H9 (cell line): ENCODE data around the gene GLYAT. TPM values are rescaled to one million over a fixed set of nuclear protein-coding genes. Genes with fewer than 3 reads are reported as not detected.

Source experiments
- DNase-seq: peaks from one replicate; pipeline ENCODE4 v3.0.0-alpha.2; 2017
- H2AFZ ChIP-seq: one replicate; pipeline ENCODE4 v1.6.1; 2013; ENCODE audit warnings: mild to moderate bottlenecking, low read length, control low read depth, moderate library complexity
- H2AK5ac ChIP-seq: 2 replicates; pipeline ENCODE4 v1.6.1; 2013; ENCODE audit warnings: low read length, control low read depth, mixed read lengths; ENCODE audit not compliant: insufficient read length
- H2BK120ac ChIP-seq: one replicate; pipeline ENCODE4 v1.6.1; 2013; ENCODE audit warnings: low read depth, mild to moderate bottlenecking, low read length, control low read depth, inconsistent platforms; ENCODE audit not compliant: poor library complexity, severe bottlenecking
- H2BK12ac ChIP-seq: 2 replicates; pipeline ENCODE4 v1.6.1; 2013; ENCODE audit warnings: low read length, control low read depth, mixed read lengths, low read depth; ENCODE audit not compliant: insufficient read length
- H2BK15ac ChIP-seq: 2 replicates; pipeline ENCODE4 v1.6.1; 2013; ENCODE audit warnings: low read depth, low read length, control low read depth
- H2BK20ac ChIP-seq: one replicate; pipeline ENCODE4 v1.6.1; 2013; ENCODE audit warnings: low read depth, mild to moderate bottlenecking, low read length, control low read depth, inconsistent platforms; ENCODE audit not compliant: poor library complexity, severe bottlenecking
- H2BK5ac ChIP-seq: 2 replicates; pipeline ENCODE4 v1.6.1; 2013; ENCODE audit warnings: low read length, control low read depth, mixed read lengths; ENCODE audit not compliant: insufficient read length
- H3K14ac ChIP-seq: 2 replicates; pipeline ENCODE4 v1.6.1; 2013; ENCODE audit warnings: low read length, control low read depth; ENCODE audit not compliant: insufficient read depth
- H3K18ac ChIP-seq: 2 replicates; pipeline ENCODE4 v1.6.1; 2013; ENCODE audit warnings: low read depth, mild to moderate bottlenecking, mixed read lengths, low read length, control low read depth; ENCODE audit not compliant: insufficient read length
- H3K23ac ChIP-seq: 2 replicates; pipeline ENCODE4 v1.6.1; 2013; ENCODE audit warnings: low read length, control low read depth, mixed read lengths, low read depth; ENCODE audit not compliant: insufficient read length
- H3K23me2 ChIP-seq: 2 replicates; pipeline ENCODE4 v1.6.1; 2013; ENCODE audit warnings: low read depth, mild to moderate bottlenecking, mixed read lengths, low read length, control low read depth; ENCODE audit not compliant: insufficient read length, poor library complexity, severe bottlenecking
- H3K27ac ChIP-seq: 2 replicates; pipeline ENCODE4 v1.5.1; 2013; ENCODE audit warnings: low read length, control low read depth, mixed read lengths, low read depth; ENCODE audit not compliant: insufficient read length
- H3K27me3 ChIP-seq: 2 replicates; pipeline ENCODE4 v1.6.1; 2013; ENCODE audit warnings: low read length, control low read depth, inconsistent platforms; ENCODE audit not compliant: insufficient read depth
- H3K4ac ChIP-seq: 2 replicates; pipeline ENCODE4 v1.6.1; 2013; ENCODE audit warnings: low read depth, mild to moderate bottlenecking, control low read depth, inconsistent platforms, low read length, moderate library complexity
- H3K4me1 ChIP-seq: 2 replicates; pipeline ENCODE4 v1.6.1; 2013; ENCODE audit warnings: low read length, control low read depth, inconsistent platforms; ENCODE audit not compliant: insufficient read depth
- H3K4me2 ChIP-seq: 2 replicates; pipeline ENCODE4 v1.6.1; 2013; ENCODE audit warnings: low read length, control low read depth, mixed read lengths; ENCODE audit not compliant: insufficient read length, insufficient read depth
- H3K56ac ChIP-seq: 2 replicates; pipeline ENCODE4 v1.6.1; 2013; ENCODE audit warnings: low read depth, mild to moderate bottlenecking, mixed read lengths, low read length, control low read depth; ENCODE audit not compliant: insufficient read length
- H3K79me1 ChIP-seq: 2 replicates; pipeline ENCODE4 v1.6.1; 2013; ENCODE audit warnings: low read depth, mild to moderate bottlenecking, moderate library complexity, low read length, control low read depth, inconsistent platforms; ENCODE audit not compliant: insufficient read depth, poor library complexity, severe bottlenecking
- H3K79me2 ChIP-seq: 2 replicates; pipeline ENCODE4 v1.6.1; 2013; ENCODE audit warnings: low read length, control low read depth, inconsistent platforms; ENCODE audit not compliant: insufficient read depth
- H3K9ac ChIP-seq: 2 replicates; pipeline ENCODE4 v1.6.1; 2013; ENCODE audit warnings: low read length, control low read depth, mixed read lengths; ENCODE audit not compliant: insufficient read length; ENCODE audit errors: extremely low read depth
- H3K9me3 ChIP-seq: one replicate; pipeline ENCODE4 v1.6.1; 2013; ENCODE audit warnings: low read depth, low read length, inconsistent platforms; ENCODE audit not compliant: control insufficient read depth
- H3T11ph ChIP-seq: one replicate; pipeline ENCODE4 v1.6.1; 2013; ENCODE audit warnings: mild to moderate bottlenecking, low read length, control low read depth, inconsistent platforms
- H4K20me1 ChIP-seq: one replicate; pipeline ENCODE4 v1.6.1; 2013; ENCODE audit not compliant: control insufficient read depth, insufficient read length, insufficient read depth
- H4K5ac ChIP-seq: 2 replicates; pipeline ENCODE4 v1.6.1; 2013; ENCODE audit warnings: low read depth, mild to moderate bottlenecking, mixed read lengths, low read length, control low read depth; ENCODE audit not compliant: insufficient read length
- H4K8ac ChIP-seq: replicated peaks from 2 replicates; pipeline ENCODE4 v1.6.1; 2013; ENCODE audit warnings: low read length, control low read depth, mixed read lengths, low read depth; ENCODE audit not compliant: insufficient read length
- H4K91ac ChIP-seq: 2 replicates; pipeline ENCODE4 v1.6.1; 2013; ENCODE audit warnings: low read depth, mild to moderate bottlenecking, moderate library complexity, mixed read lengths, low read length, control low read depth; ENCODE audit not compliant: insufficient read length
- H3K27ac Mint-ChIP-seq, 3 experiments: 2 replicates in 2 of 3; 3 replicates in 1 of 3; pipeline ENCODE4 v1.8.0; 2020 to 2021; ENCODE audit warnings: mixed read lengths in 3 of 3, mild to moderate bottlenecking in 1 of 3, moderate library complexity in 1 of 3
- H3K27me3 Mint-ChIP-seq: 2 replicates; pipeline ENCODE4 v1.8.0; 2021; ENCODE audit warnings: low read depth, mild to moderate bottlenecking, moderate library complexity, mixed read lengths
- H3K36me3 Mint-ChIP-seq, 3 experiments: 2 replicates in 2 of 3; 3 replicates in 1 of 3; pipeline ENCODE4 v1.8.0; 2020 to 2021; ENCODE audit warnings: low read depth in 3 of 3, mixed read lengths in 3 of 3; ENCODE audit not compliant: insufficient read depth in 1 of 3
- H3K4me1 Mint-ChIP-seq, 2 experiments: 2 replicates each; pipeline ENCODE4 v1.8.0; 2020; ENCODE audit warnings: mixed read lengths in 2 of 2
- H3K4me3 Mint-ChIP-seq, 2 experiments: 2 replicates in 1 of 2; 3 replicates in 1 of 2; pipeline ENCODE4 v1.8.0; 2020 to 2021; ENCODE audit warnings: mild to moderate bottlenecking in 2 of 2, mixed read lengths in 2 of 2, moderate library complexity in 1 of 2
- H3K9me3 Mint-ChIP-seq, 2 experiments: 2 replicates in 1 of 2; 3 replicates in 1 of 2; pipeline ENCODE4 v1.8.0; 2020; ENCODE audit warnings: mild to moderate bottlenecking in 2 of 2, mixed read lengths in 2 of 2, moderate library complexity in 1 of 2
- WGBS: extraction: QIAGEN DNeasy Blood & Tissue Kit; methylation state at CpG from one replicate; pipeline ENCODE4 v1.1.7; 2013; ENCODE audit warnings: missing lambda C conversion rate, low lambda C conversion rate, mixed read lengths; ENCODE audit not compliant: insufficient read length; ENCODE audit errors: extremely low coverage; 5-methylcytosine and 5-hydroxymethylcytosine counted together
- total RNA-seq: library from RNA; stranded (reverse); gene quantifications from 2 replicates; pipeline ENCODE4 v1.2.1, GENCODE V29; 2021
- TF ChIP-seq, protein P1 (sequence below): fragments of 200-600 bp; sonication (generic); conservative IDR thresholded peaks from 3 replicates; pipeline ENCODE4 v1.8.0; 2021; ENCODE audit warnings: antibody characterized with exemption, mild to moderate bottlenecking

Gene GLYAT
- total RNA-seq, 1 experiment from 2014 or later: not detected

DNA sequence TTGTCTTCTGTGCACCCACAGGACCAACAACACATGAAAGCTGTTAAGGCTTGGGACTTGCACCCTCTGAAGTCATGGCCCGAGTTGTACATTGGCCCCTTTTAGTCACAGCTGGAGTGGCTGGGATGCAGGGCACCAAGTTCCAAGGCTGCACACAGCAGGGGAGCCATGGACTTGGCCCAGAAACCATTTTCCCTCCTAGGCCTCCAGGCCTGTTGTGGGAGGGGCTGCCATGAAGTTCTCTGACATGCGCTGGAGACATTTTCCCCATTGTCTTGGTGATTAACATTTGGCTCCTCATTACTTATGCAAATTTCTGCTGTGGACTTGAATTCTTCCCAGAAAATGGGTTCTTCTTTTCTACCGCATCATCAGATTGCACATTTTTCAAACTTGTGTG lies 48.8 kb upstream of the GLYAT start:
- no peak overlapping the region for H2BK12ac ChIP-seq
- DNase-seq: no peak
- no peaks in the 10 kb centered on the region for H3K4me1 Mint-ChIP-seq
- H3K9ac ChIP-seq: no peak overlapping the region
- no peak overlapping the region for H3K23ac ChIP-seq
- H3K9me3 Mint-ChIP-seq: peaks cover 89 to 96% of the 10 kb centered on the region in 2 experiments
- H3K4me1 ChIP-seq: no peaks in the 10 kb centered on the region
- H3K27ac Mint-ChIP-seq: no peak overlapping the region
- H3K18ac ChIP-seq: no peak overlapping the region
- no peak overlapping the region for H3K4me2 ChIP-seq
- H3K56ac ChIP-seq: no peak overlapping the region
- no peak overlapping the region for H4K8ac ChIP-seq
- no CpG with 5 or more reads among the region's 3 CpGs for WGBS
- no peaks in the 10 kb centered on the region for H4K20me1 ChIP-seq
- H3K4ac ChIP-seq: no peak overlapping the region
- H2AK5ac ChIP-seq: no peak overlapping the region
- no peak overlapping the region for H3K27ac ChIP-seq
- TF ChIP-seq, protein P1, sequence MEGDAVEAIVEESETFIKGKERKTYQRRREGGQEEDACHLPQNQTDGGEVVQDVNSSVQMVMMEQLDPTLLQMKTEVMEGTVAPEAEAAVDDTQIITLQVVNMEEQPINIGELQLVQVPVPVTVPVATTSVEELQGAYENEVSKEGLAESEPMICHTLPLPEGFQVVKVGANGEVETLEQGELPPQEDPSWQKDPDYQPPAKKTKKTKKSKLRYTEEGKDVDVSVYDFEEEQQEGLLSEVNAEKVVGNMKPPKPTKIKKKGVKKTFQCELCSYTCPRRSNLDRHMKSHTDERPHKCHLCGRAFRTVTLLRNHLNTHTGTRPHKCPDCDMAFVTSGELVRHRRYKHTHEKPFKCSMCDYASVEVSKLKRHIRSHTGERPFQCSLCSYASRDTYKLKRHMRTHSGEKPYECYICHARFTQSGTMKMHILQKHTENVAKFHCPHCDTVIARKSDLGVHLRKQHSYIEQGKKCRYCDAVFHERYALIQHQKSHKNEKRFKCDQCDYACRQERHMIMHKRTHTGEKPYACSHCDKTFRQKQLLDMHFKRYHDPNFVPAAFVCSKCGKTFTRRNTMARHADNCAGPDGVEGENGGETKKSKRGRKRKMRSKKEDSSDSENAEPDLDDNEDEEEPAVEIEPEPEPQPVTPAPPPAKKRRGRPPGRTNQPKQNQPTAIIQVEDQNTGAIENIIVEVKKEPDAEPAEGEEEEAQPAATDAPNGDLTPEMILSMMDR: no peak
- H3K27me3 Mint-ChIP-seq: no peaks in the 10 kb centered on the region
- H3K27me3 ChIP-seq: no peaks in the 10 kb centered on the region
- no peak overlapping the region for H2AFZ ChIP-seq
- no peak overlapping the region for H3T11ph ChIP-seq
- peaks cover 0 to 28% (median 2%) of the 10 kb centered on the region in 3 experiments; a peak in 6 of 7 replicates for H3K36me3 Mint-ChIP-seq
- no peaks in the 10 kb centered on the region for H3K79me1 ChIP-seq
- no peak overlapping the region for H2BK5ac ChIP-seq
- no peak overlapping the region for H4K5ac ChIP-seq
- H4K91ac ChIP-seq: no peak overlapping the region
- no peak overlapping the region for H3K4me3 Mint-ChIP-seq
- H2BK120ac ChIP-seq: no peak overlapping the region
- peaks cover 30% of the 10 kb centered on the region for H3K9me3 ChIP-seq
- H3K79me2 ChIP-seq: no peaks in the 10 kb centered on the region
- H3K23me2 ChIP-seq: no peaks in the 10 kb centered on the region
- H2BK15ac ChIP-seq: no peak overlapping the region
- no peak overlapping the region for H2BK20ac ChIP-seq
- H3K14ac ChIP-seq: no peak overlapping the region
